Progenitor cell of endocrine pancreas (in vitro differentiated cells): ENCODE measurements around the gene ZMYND8. TPM values are rescaled to one million over a fixed set of nuclear protein-coding genes. Genes with fewer than 3 reads are reported as not detected.
"Not testable (repeated sequence)": the region's sequence is repeated elsewhere in the genome, so short reads cannot be mapped to it uniquely, and the experiment has no call there.

Experiments used
- DNase-seq: peaks from one replicate; pipeline ENCODE4 v3.0.0; 2021; ENCODE audit warnings: low spot score; ENCODE audit not compliant: unreplicated experiment
- H3K27ac Mint-ChIP-seq: 2 replicates; pipeline ENCODE4 v1.8.0; 2021; ENCODE audit warnings: mild to moderate bottlenecking, moderate library complexity, mixed read lengths
- H3K27me3 Mint-ChIP-seq: 2 replicates; pipeline ENCODE4 v1.8.0; 2021; ENCODE audit warnings: mixed read lengths
- H3K36me3 Mint-ChIP-seq: 2 replicates; pipeline ENCODE4 v1.8.0; 2022; ENCODE audit warnings: mixed read lengths; ENCODE audit not compliant: insufficient read depth
- H3K4me1 Mint-ChIP-seq: 2 replicates; pipeline ENCODE4 v1.8.0; 2021; ENCODE audit warnings: low read depth, mixed read lengths
- H3K4me3 Mint-ChIP-seq: 2 replicates; pipeline ENCODE4 v1.8.0; 2021; ENCODE audit warnings: low read depth, mild to moderate bottlenecking, moderate library complexity, mixed read lengths
- H3K9me3 Mint-ChIP-seq: 2 replicates; pipeline ENCODE4 v1.8.0; 2021; ENCODE audit warnings: low read depth, mixed read lengths
- total RNA-seq: library from RNA; stranded (reverse); gene quantifications from 2 replicates; pipeline ENCODE4 v1.2.1, GENCODE V29; 2021
- TF ChIP-seq, protein P1 (sequence below): fragments of 200-600 bp; sonication (generic); IDR thresholded peaks from one replicate; pipeline ENCODE4 v1.5.0; 2021; ENCODE audit warnings: antibody characterized with exemption, mild to moderate bottlenecking; ENCODE audit not compliant: unreplicated experiment

The ZMYND8 gene
- total RNA-seq, 1 donor from 2014 or later, result 102 TPM

DNA sequence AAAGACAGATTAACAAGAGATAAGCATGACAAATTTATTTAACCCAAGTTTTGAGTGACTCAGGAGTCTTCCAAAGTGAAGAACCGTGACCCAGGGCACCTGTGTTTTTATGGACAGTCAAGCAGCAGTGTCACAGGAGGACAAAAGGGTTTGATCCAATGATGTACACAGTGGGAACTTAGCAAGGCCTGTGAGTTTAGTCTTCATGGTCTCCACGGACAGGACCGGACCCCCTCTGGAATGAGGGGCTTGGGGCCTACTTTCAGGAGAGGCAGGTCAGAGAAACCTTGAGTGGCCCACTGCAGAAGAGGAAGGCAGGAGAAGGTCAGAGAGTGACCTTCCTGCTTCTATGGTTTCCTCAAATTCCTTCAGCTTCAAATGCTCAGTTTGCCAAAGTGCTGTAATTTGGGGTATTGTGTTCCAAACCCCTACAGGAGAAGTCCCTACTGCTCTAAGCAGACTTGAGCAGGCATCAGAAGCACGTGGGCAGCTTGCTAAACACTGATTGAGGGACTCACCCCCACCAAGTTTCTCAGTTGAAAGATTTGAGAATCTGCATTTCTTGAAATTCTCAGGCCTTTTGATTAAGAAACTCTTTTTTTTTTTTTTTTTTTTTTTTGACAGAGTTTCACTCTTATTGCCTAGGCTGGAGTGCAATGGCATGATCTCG, 26.4 kb upstream of the ZMYND8 start:
- no peaks in the 10 kb centered on the region for H3K27me3 Mint-ChIP-seq
- H3K9me3 Mint-ChIP-seq, result no peaks in the 10 kb centered on the region
- no peak overlapping the region for H3K27ac Mint-ChIP-seq
- H3K4me3 Mint-ChIP-seq, result no peak overlapping the region
- peaks cover 5% of the 10 kb centered on the region for H3K4me1 Mint-ChIP-seq
- no peaks in the 10 kb centered on the region for H3K36me3 Mint-ChIP-seq
- DNase-seq, result no peak
- TF ChIP-seq, protein P1, sequence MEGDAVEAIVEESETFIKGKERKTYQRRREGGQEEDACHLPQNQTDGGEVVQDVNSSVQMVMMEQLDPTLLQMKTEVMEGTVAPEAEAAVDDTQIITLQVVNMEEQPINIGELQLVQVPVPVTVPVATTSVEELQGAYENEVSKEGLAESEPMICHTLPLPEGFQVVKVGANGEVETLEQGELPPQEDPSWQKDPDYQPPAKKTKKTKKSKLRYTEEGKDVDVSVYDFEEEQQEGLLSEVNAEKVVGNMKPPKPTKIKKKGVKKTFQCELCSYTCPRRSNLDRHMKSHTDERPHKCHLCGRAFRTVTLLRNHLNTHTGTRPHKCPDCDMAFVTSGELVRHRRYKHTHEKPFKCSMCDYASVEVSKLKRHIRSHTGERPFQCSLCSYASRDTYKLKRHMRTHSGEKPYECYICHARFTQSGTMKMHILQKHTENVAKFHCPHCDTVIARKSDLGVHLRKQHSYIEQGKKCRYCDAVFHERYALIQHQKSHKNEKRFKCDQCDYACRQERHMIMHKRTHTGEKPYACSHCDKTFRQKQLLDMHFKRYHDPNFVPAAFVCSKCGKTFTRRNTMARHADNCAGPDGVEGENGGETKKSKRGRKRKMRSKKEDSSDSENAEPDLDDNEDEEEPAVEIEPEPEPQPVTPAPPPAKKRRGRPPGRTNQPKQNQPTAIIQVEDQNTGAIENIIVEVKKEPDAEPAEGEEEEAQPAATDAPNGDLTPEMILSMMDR, result no peak

DNA sequence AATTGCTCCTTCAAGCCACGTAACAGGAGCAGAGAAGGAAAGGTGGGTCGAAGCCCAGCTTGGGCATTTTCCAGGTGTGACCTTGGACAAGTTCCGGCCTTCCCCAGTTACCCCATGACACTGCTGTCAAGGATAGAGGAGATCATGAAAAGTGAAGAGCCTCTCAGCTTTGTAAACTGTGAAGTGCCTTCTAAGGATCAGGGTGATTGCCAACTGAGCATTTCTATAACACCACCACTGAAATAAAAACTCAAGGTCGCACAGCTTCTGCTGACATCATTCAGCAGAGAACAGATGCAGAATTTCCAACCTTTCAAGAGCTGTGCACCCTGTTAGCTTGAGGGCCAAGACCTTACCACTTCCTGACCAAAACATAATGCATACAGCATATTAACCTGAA, 24.0 kb upstream of the ZMYND8 start:
- H3K36me3 Mint-ChIP-seq, result no peaks in the 10 kb centered on the region

DNA sequence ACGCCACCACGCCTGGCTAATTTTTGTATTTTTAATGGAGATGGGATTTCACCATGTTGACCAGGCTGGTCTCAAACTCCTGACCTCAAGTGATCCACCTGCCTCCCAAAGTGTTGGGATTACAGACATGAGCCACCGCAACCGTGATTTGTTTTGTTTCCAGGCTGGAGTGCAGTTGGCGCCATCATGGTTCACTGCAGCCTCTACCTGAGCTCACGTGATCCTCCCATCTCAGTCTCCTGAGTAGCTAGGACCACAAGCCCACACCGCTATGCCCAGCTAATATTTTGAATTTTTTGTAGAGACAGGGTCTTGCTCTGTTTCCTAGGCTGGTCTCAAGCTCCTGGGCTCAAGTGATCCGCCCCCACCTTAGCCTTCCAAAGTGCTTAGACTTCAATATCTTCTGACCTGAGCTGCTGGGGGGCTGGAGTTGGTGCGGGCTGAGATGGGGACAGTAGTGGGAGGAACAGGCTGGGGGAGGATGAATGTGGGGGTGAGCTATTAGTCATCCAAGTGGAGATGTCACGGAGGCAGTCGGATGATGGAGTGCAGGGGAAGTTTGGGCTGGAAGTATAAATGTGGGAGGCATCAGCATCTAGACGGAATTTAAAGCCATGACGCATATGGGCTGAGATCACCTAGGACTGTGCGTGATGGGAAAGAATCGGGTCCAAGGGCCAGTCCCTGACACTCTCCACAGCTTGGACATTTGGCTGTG, 23.1 kb upstream of the ZMYND8 start:
- TF ChIP-seq, protein P1, result no peak
- H3K9me3 Mint-ChIP-seq, result no peaks in the 10 kb centered on the region
- H3K27me3 Mint-ChIP-seq, result no peaks in the 10 kb centered on the region
- H3K4me1 Mint-ChIP-seq, result peaks cover 5% of the 10 kb centered on the region
- no peaks in the 10 kb centered on the region for H3K36me3 Mint-ChIP-seq
- no peak overlapping the region for H3K27ac Mint-ChIP-seq
- H3K4me3 Mint-ChIP-seq, result no peak overlapping the region
- DNase-seq, result no peak

More for the DNA sequence above, 24.0 kb upstream of the ZMYND8 start:
- Mint-ChIP-seq H3K9me3 (no peaks in the 10 kb centered on the region), H3K4me3 (no peak overlapping the region), H3K27me3 (no peaks in the 10 kb centered on the region), H3K27ac (no peak overlapping the region), H3K4me1 (peaks cover 5% of the 10 kb centered on the region)
- TF ChIP-seq, protein P1, result no peak
- no peak for DNase-seq

DNA sequence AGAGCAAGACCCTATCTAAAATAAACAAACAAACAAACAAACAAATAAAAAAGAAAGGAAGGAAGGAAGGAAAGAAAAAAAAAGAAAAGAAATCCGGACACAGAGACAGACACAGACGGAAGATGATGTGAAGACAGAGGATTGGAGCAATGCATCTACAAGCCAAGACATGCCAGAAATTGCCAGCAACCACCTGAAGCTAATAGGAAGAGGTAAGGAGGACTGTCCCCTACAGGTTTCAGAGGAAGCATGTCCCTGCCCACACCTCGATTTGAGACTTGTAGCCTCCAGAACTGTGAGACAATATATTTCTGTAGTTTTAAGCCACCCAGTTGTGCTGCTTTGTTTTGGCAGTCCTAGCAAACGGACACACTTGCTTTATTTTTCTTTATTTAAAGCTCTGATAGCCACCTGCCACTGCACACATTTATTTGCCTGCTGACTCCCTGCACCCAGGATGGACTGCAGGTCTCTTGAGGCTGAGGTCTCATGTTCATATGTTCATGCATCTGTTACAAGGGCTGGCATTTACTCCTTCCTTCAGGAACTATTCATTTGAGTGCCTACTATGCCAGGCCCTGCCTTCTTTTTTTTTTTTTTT, 20.7 kb upstream of the ZMYND8 start:
- H3K9me3 Mint-ChIP-seq, result no peaks in the 10 kb centered on the region

DNA sequence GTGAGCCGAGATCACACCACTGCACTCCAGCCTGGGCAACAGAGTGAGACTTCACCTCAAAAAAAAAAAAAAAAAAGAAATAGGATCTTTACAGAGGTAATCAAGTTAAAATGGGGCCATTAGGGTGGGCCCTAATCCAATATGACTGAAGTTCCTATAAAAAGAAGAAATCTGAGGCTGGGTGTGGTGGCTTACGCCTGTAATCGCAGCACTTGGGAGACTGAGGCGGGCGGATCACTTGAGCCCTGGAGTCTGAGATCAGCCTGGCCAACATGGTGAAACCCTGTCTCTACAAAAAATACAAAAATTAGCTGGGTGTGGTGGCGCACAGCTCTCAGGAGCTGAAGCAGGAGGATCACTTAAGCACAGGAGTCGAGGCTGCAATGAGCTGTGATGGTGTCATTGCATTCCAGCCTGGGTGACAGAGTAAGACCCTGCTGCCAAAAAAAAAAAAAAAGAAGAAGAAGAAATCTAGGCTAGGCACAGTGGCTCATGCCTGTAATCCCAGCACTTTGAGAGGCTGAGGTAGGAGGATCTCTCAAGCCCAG, 19.7 kb upstream of the ZMYND8 start:
- H3K27ac Mint-ChIP-seq, H3K4me3 Mint-ChIP-seq, H3K27me3 Mint-ChIP-seq, DNase-seq, H3K4me1 Mint-ChIP-seq, H3K36me3 Mint-ChIP-seq, H3K9me3 Mint-ChIP-seq: not testable (repeated sequence)

More for the DNA sequence above, 20.7 kb upstream of the ZMYND8 start:
- no peak overlapping the region for H3K4me3 Mint-ChIP-seq
- no peak overlapping the region for H3K27ac Mint-ChIP-seq
- TF ChIP-seq, protein P1, result no peak
- DNase-seq, result no peak
- H3K4me1 Mint-ChIP-seq, result peaks cover 3% of the 10 kb centered on the region
- H3K27me3 Mint-ChIP-seq, result no peaks in the 10 kb centered on the region
- H3K36me3 Mint-ChIP-seq, result no peaks in the 10 kb centered on the region

DNA sequence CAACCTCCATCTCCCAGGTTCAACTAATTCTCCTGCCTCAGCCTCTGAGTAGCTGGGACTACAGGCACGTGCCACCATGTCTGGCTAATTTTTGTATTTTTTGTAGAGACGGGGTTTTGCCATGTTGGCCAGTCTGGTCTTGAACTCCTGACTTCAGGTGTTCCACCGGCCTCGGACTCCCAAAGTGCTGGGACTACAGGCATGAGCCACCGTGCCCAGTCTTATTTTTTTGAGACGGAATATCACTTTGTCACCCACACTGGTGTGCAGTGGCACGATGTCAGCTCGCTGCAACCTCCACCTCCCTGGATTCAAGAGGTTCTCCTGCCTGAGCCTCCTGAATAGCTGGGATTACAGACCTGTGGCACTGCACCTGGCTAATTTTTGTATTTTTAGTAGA, 17.6 kb upstream of the ZMYND8 start:
- H3K27me3 Mint-ChIP-seq, H3K9me3 Mint-ChIP-seq, H3K4me1 Mint-ChIP-seq, DNase-seq, H3K4me3 Mint-ChIP-seq, H3K27ac Mint-ChIP-seq, H3K36me3 Mint-ChIP-seq: not testable (repeated sequence)
